CD4-positive, alpha-beta T cell (primary cell): ENCODE results near the gene CCDC178. TPM values are rescaled to one million over a fixed set of nuclear protein-coding genes. Genes with fewer than 3 reads are reported as not detected.

Source experiments
- ATAC-seq: fragments of 200-7000 bp; cut with Tn5 transposase; one replicate; pipeline ENCODE4 v1.10.0; 2022; ENCODE audit warnings: mild to moderate bottlenecking; ENCODE audit not compliant: poor library complexity
- CTCF ChIA-PET: fragments of 350-600 bp; sonication (Branson Sonifier 250); formaldehyde crosslinking; loops from one replicate; lab custom pipeline; 2021; ENCODE audit warnings: antibody characterized with exemption, inconsistent platforms; lab: Charles Lee
- POLR2A ChIA-PET: fragments of 350-600 bp; sonication (Branson Sonifier 250); formaldehyde crosslinking; loops from one replicate; lab custom pipeline; 2021; ENCODE audit warnings: antibody characterized with exemption, inconsistent platforms; lab: Charles Lee
- DNase-seq, 14 experiments: peaks; one replicate each; pipeline ENCODE4 v3.0.0-alpha.2; 2013 to 2020; ENCODE audit warnings: mixed read lengths in 2 of 14
- H3K27ac ChIP-seq, 2 donors: one replicate each; pipeline versions ENCODE4 v1.5.1 to v1.7.0; 2013; ENCODE audit warnings: low read length in 2 of 2, low read depth in 1 of 2, mild to moderate bottlenecking in 1 of 2
- H3K27me3 ChIP-seq, 2 experiments: 1 replicate in 1 of 2; 2 replicates in 1 of 2; pipeline versions ENCODE4 v1.6.1 to v1.7.0; 2013; ENCODE audit warnings: low read length in 2 of 2, control low read depth in 1 of 2, mild to moderate bottlenecking in 1 of 2, moderate library complexity in 1 of 2; ENCODE audit not compliant: insufficient read depth in 2 of 2, control insufficient read depth in 1 of 2
- H3K36me3 ChIP-seq: one replicate; pipeline ENCODE4 v1.6.1; 2013; ENCODE audit warnings: low read length, control low read depth; ENCODE audit not compliant: insufficient read depth
- H3K4me1 ChIP-seq: one replicate; pipeline ENCODE4 v1.6.1; 2013; ENCODE audit warnings: low read length, control low read depth; ENCODE audit not compliant: insufficient read depth
- H3K4me3 ChIP-seq: one replicate; pipeline ENCODE4 v1.5.1; 2013; ENCODE audit warnings: mild to moderate bottlenecking, low read length, moderate library complexity
- H3K9me3 ChIP-seq, 2 experiments: 1 replicate in 1 of 2; 2 replicates in 1 of 2; pipeline versions ENCODE4 v1.6.1 to v1.7.0; 2013; ENCODE audit warnings: low read length in 2 of 2, mild to moderate bottlenecking in 2 of 2, control low read depth in 1 of 2, moderate library complexity in 1 of 2; ENCODE audit not compliant: control insufficient read depth in 1 of 2, insufficient read depth in 1 of 2
- H3K27ac Mint-ChIP-seq: one replicate; pipeline ENCODE4 v1.8.0; 2020; ENCODE audit warnings: mixed read lengths
- H3K27me3 Mint-ChIP-seq: one replicate; pipeline ENCODE4 v1.8.0; 2021; ENCODE audit warnings: mixed read lengths
- H3K36me3 Mint-ChIP-seq: one replicate; pipeline ENCODE4 v1.8.0; 2021; ENCODE audit warnings: low read depth, mixed read lengths
- H3K4me1 Mint-ChIP-seq: one replicate; pipeline ENCODE4 v1.8.0; 2021; ENCODE audit warnings: low read depth, mixed read lengths
- H3K4me3 Mint-ChIP-seq: one replicate; pipeline ENCODE4 v1.8.0; 2020; ENCODE audit warnings: mild to moderate bottlenecking, mixed read lengths
- H3K9me3 Mint-ChIP-seq: one replicate; pipeline ENCODE4 v1.8.0; 2020; ENCODE audit warnings: mixed read lengths
- CTCF ChIP-seq: fragments of 200-600 bp; IDR thresholded peaks from one replicate; pipeline ENCODE4 v1.8.0; 2022; ENCODE audit warnings: antibody characterized with exemption, mild to moderate bottlenecking
- intact Hi-C, 2 experiments: fragments of 100-400 bp; cut with DNase I in 1 of 2; cut with micrococcal nuclease in 1 of 2; formaldehyde crosslinking; loops; one replicate each; pipeline versions ENCODE4 v1.15.1 to v1.9.0; 2023 to 2025; cut with DNase I, micrococcal nuclease
- total RNA-seq, 174 experiments: library from RNA in 2 of 174; stranded (reverse) in 2 of 174; gene quantifications; one replicate each; pipeline ENCODE4 v1.2.3 and lab custom pipeline; 2021 to 2026

CCDC178 gene
- total RNA-seq, 2 experiments from 2014 or later = not detected

DNA sequence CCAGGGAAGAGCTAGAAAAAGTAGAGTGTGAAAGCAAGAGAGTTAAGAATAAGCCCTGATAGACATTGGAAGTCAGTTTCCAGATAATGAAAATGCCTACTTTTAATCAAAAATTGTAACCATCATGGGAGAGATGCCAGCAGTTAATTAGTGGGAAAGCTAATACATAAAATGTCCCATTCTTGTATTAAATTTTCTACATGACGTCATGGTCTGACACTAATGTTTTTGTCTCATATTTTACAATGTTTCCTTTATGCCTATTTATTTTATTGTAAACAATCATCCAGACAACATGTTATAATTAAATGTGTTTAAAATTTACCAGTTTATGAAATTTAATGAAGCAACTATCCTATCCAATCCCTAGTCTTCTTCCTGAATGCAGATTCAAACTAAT lies 26.3 kb upstream of the CCDC178 start:
- CTCF ChIA-PET = no interaction called here
- H3K27ac ChIP-seq = no peak overlapping the region
- POLR2A ChIA-PET = no interaction called here
- H3K4me1 ChIP-seq = no peaks in the 10 kb centered on the region
- intact Hi-C loops = no loop called here
- DNase-seq = no peak
- Mint-ChIP-seq H3K27ac (no peak overlapping the region), H3K4me3 (no peak overlapping the region), H3K9me3 (peaks cover 5% of the 10 kb centered on the region), H3K4me1 (no peaks in the 10 kb centered on the region), H3K36me3 (no peaks in the 10 kb centered on the region), H3K27me3 (no peaks in the 10 kb centered on the region)
- H3K27me3 ChIP-seq = no peaks in the 10 kb centered on the region
- no peak for ATAC-seq
- no peak overlapping the region for H3K4me3 ChIP-seq
- no peaks in the 10 kb centered on the region for H3K9me3 ChIP-seq
- TF ChIP-seq CTCF = no peak
- H3K36me3 ChIP-seq = no peaks in the 10 kb centered on the region

- no peaks in the 10 kb centered on the region for H3K4me1 Mint-ChIP-seq
- no peak overlapping the region for H3K27ac ChIP-seq
- no peak overlapping the region for H3K27ac Mint-ChIP-seq
- H3K9me3 ChIP-seq = peaks cover 0 to 4% of the 10 kb centered on the region in 2 experiments
- no peak for TF ChIP-seq CTCF
- ChIA-PET CTCF (no interaction called here), POLR2A (no interaction called here)
- no peaks in the 10 kb centered on the region for H3K27me3 Mint-ChIP-seq
- H3K4me1 ChIP-seq = no peaks in the 10 kb centered on the region
- no peaks in the 10 kb centered on the region for H3K36me3 Mint-ChIP-seq
- no peak overlapping the region for H3K4me3 Mint-ChIP-seq
- no peaks in the 10 kb centered on the region for H3K36me3 ChIP-seq
- ATAC-seq = no peak
- no peaks in the 10 kb centered on the region for H3K27me3 ChIP-seq
- intact Hi-C loops = no loop called here
- DNase-seq = no peak
- H3K4me3 ChIP-seq = no peak overlapping the region
- peaks cover 8% of the 10 kb centered on the region for H3K9me3 Mint-ChIP-seq
These were observed 20.2 kb upstream of the CCDC178 start for GRCh38 chr18:33460681-33461080.

- Mint-ChIP-seq H3K9me3 (peaks cover 7% of the 10 kb centered on the region), H3K27me3 (no peaks in the 10 kb centered on the region), H3K4me1 (no peaks in the 10 kb centered on the region), H3K4me3 (no peak overlapping the region), H3K27ac (no peak overlapping the region), H3K36me3 (no peaks in the 10 kb centered on the region)
- POLR2A ChIA-PET = no interaction called here
- DNase-seq (no peak), ATAC-seq (no peak)
- Histone ChIP-seq H3K27me3 (no peaks in the 10 kb centered on the region), H3K36me3 (no peaks in the 10 kb centered on the region), H3K4me3 (no peak overlapping the region), H3K27ac (no peak overlapping the region), H3K9me3 (peaks cover 0 to 4% of the 10 kb centered on the region in 2 experiments), H3K4me1 (no peaks in the 10 kb centered on the region)
- TF ChIP-seq CTCF = no peak
- CTCF ChIA-PET = no interaction called here
- intact Hi-C loops = no loop called here
These were observed 19.1 kb upstream of the CCDC178 start for GRCh38 chr18:33459612-33460011.
